NOMO-1 treated with DMSO at 0.1 percent for 48 hours (cell line): ENCODE results near the gene PTPRG.
"Not testable (repeated sequence)": the region's sequence is repeated elsewhere in the genome, so short reads cannot be mapped to it uniquely, and the experiment has no call there.

Experiments
- DNase-seq: peaks from one replicate; lab custom pipeline; 2025; ENCODE audit not compliant: unreplicated experiment; lab: John Stamatoyannopoulos, UW

The PTPRG gene

GRCh38 chr3:61561374-61562041 is at the start of gene PTPRG:
TSS of gene PTPRG (plus strand) at chr3:61561571. CDS start at chr3:61562288, 717 bp downstream.
- no peak for DNase-seq

- DNase-seq: no peak
Observed at GRCh38 chr3:61518590-61518989, 42.8 kb upstream of the PTPRG start.

GRCh38 chr3:61520966-61521628 is 40.3 kb upstream of the PTPRG start:
- DNase-seq: no peak

GRCh38 chr3:61522060-61522459 is 39.3 kb upstream of the PTPRG start:
- no peak for DNase-seq

GRCh38 chr3:61522626-61523025 is 38.7 kb upstream of the PTPRG start:
- DNase-seq: no peak

- no peak for DNase-seq
Observed at GRCh38 chr3:61524933-61525332, 36.4 kb upstream of the PTPRG start.

- DNase-seq: no peak
Observed at GRCh38 chr3:61526308-61526707, 35.1 kb upstream of the PTPRG start.

- no peak for DNase-seq
Observed at GRCh38 chr3:61527011-61527410, 34.4 kb upstream of the PTPRG start.

- no peak for DNase-seq
Observed at GRCh38 chr3:61530355-61530754, 31.0 kb upstream of the PTPRG start.

GRCh38 chr3:61531528-61531927 is 29.8 kb upstream of the PTPRG start:
- no peak for DNase-seq

- DNase-seq: no peak
Observed at GRCh38 chr3:61532739-61533500, 28.5 kb upstream of the PTPRG start.

GRCh38 chr3:61535826-61536225 is 25.5 kb upstream of the PTPRG start:
- DNase-seq: no peak

- no peak for DNase-seq
Observed at GRCh38 chr3:61537366-61537765, 24.0 kb upstream of the PTPRG start.

- DNase-seq: no peak
Observed at GRCh38 chr3:61538486-61538885, 22.9 kb upstream of the PTPRG start.

GRCh38 chr3:61541694-61542093 is 19.7 kb upstream of the PTPRG start:
- no peak for DNase-seq

GRCh38 chr3:61545716-61546115 is 15.7 kb upstream of the PTPRG start:
- DNase-seq: no peak

GRCh38 chr3:61547625-61548024 is 13.7 kb upstream of the PTPRG start:
- no peak for DNase-seq

GRCh38 chr3:61552704-61553103 is 8.7 kb upstream of the PTPRG start:
- not testable (repeated sequence) for DNase-seq

- no peak for DNase-seq
Observed at GRCh38 chr3:61559136-61559731, 2.1 kb upstream of the PTPRG start.

GRCh38 chr3:61560517-61561373 is 626 bp upstream of the PTPRG start:
- DNase-seq: no peak
